H1 (cell line): ENCODE data around the gene MRPS34. TPM values are rescaled to one million over a fixed set of nuclear protein-coding genes. Genes with fewer than 3 reads are reported as not detected.

Source experiments
- CTCF ChIA-PET: fragments of 300-600 bp; sonication (Branson Sonifier 250); formaldehyde crosslinking; loops from one replicate; lab custom pipeline; 2021; ENCODE audit not compliant: partially characterized antibody; lab: Charles Lee
- POLR2A ChIA-PET: fragments of 300-600 bp; sonication (Branson Sonifier 250); formaldehyde crosslinking; loops from one replicate; lab custom pipeline; 2021; ENCODE audit warnings: inconsistent platforms; ENCODE audit not compliant: partially characterized antibody; lab: Charles Lee
- DNase-seq, 2 experiments: peaks; one replicate each; pipeline versions ENCODE4 v3.0.0 to v3.0.0-alpha.2; 2010 to 2022; ENCODE audit warnings: low spot score in 2 of 2, low read depth in 1 of 2, mixed read lengths in 1 of 2
- FAIRE-seq: peaks from 2 replicates; lab custom pipeline; 2011; peaks lifted over from hg19 to GRCh38; lab: Jason Lieb, UNC
- H2AFZ ChIP-seq: 2 replicates; pipeline ENCODE4 v1.8.1; 2012; ENCODE audit warnings: low read length, inconsistent platforms
- H2AK5ac ChIP-seq: 2 replicates; pipeline ENCODE4 v1.6.1; 2013; ENCODE audit warnings: low read depth, low read length
- H2BK120ac ChIP-seq: replicated peaks from 2 replicates; pipeline ENCODE3; 2013; ENCODE audit warnings: low read depth, low read length, inconsistent platforms
- H2BK12ac ChIP-seq: 2 replicates; pipeline ENCODE4 v1.6.1; 2013; ENCODE audit warnings: low read depth, low read length
- H2BK15ac ChIP-seq: 2 replicates; pipeline ENCODE4 v1.6.1; 2013; ENCODE audit warnings: low read length
- H2BK20ac ChIP-seq: 2 replicates; pipeline ENCODE4 v1.6.1; 2013; ENCODE audit warnings: low read length
- H2BK5ac ChIP-seq: 2 replicates; pipeline ENCODE4 v1.6.1; 2013; ENCODE audit warnings: low read depth, low read length
- H3K14ac ChIP-seq: 2 replicates; pipeline ENCODE4 v1.6.1; 2013; ENCODE audit warnings: inconsistent platforms; ENCODE audit not compliant: insufficient read length
- H3K18ac ChIP-seq: 2 replicates; pipeline ENCODE4 v1.6.1; 2013; ENCODE audit warnings: low read length; ENCODE audit errors: extremely low read depth
- H3K23ac ChIP-seq: 2 replicates; pipeline ENCODE4 v1.6.1; 2013; ENCODE audit warnings: inconsistent platforms; ENCODE audit not compliant: insufficient read length
- H3K23me2 ChIP-seq: 2 replicates; pipeline ENCODE4 v1.6.1; 2013; ENCODE audit warnings: low read depth, low read length
- H3K27ac ChIP-seq: 2 replicates; pipeline ENCODE4 v1.6.1; 2011; ENCODE audit warnings: low read depth, low read length, inconsistent platforms
- H3K27me3 ChIP-seq, 4 experiments: replicated peaks in 1 of 4; 1 replicate in 1 of 4; 2 replicates in 3 of 4; pipeline versions ENCODE4 v1.6.1 to v1.8.1; 2011 to 2013; ENCODE audit warnings: low read length in 3 of 4, mild to moderate bottlenecking in 3 of 4, inconsistent platforms in 2 of 4, mixed read lengths in 2 of 4, moderate library complexity in 1 of 4; ENCODE audit not compliant: control insufficient read depth in 3 of 4, insufficient read depth in 3 of 4; ENCODE audit errors: extremely low read depth in 1 of 4
- H3K36me3 ChIP-seq, 4 experiments: 2 replicates each; pipeline versions ENCODE4 v1.6.1 to v1.8.1; 2011 to 2013; ENCODE audit warnings: mild to moderate bottlenecking in 4 of 4, low read length in 3 of 4, moderate library complexity in 2 of 4, control low read depth in 1 of 4, inconsistent platforms in 1 of 4; ENCODE audit not compliant: insufficient read depth in 4 of 4, control insufficient read depth in 2 of 4
- H3K4ac ChIP-seq: replicated peaks from 2 replicates; pipeline ENCODE3; 2013; ENCODE audit warnings: low read length, low read depth, mixed read lengths, inconsistent platforms; ENCODE audit not compliant: insufficient read length
- H3K4me1 ChIP-seq, 4 experiments: replicated peaks in 1 of 4; 1 replicate in 1 of 4; 2 replicates in 3 of 4; pipeline versions ENCODE4 v1.6.1 to v1.8.1; 2011 to 2013; ENCODE audit warnings: low read length in 3 of 4, inconsistent platforms in 2 of 4, mixed read lengths in 1 of 4; ENCODE audit not compliant: insufficient read depth in 4 of 4, control insufficient read depth in 3 of 4
- H3K4me2 ChIP-seq, 2 experiments: 2 replicates each; pipeline versions ENCODE4 v1.6.1 to v1.8.1; 2011 to 2013; ENCODE audit warnings: low read depth in 2 of 2, low read length in 2 of 2, control low read depth in 1 of 2, inconsistent platforms in 1 of 2, mild to moderate bottlenecking in 1 of 2; ENCODE audit not compliant: insufficient read depth in 1 of 2
- H3K4me3 ChIP-seq, 4 experiments: fragments of 200-600, 300-600 bp in 1 of 4; sonication (generic), shearing (Covaris generic), sonication (Bioruptor Twin) in 1 of 4; 2 replicates each; pipeline versions ENCODE4 v1.5.1 to v1.8.1; 2011 to 2016; ENCODE audit warnings: low read length in 4 of 4, low read depth in 3 of 4, control low read depth in 2 of 4, inconsistent platforms in 2 of 4, mild to moderate bottlenecking in 2 of 4, mixed read lengths in 1 of 4, moderate library complexity in 1 of 4; ENCODE audit not compliant: insufficient read depth in 2 of 4; ENCODE audit errors: extremely low read depth in 1 of 4
- H3K56ac ChIP-seq: replicated peaks from 2 replicates; pipeline ENCODE3; 2013; ENCODE audit warnings: low read depth, mild to moderate bottlenecking, mixed read lengths, low read length, inconsistent platforms; ENCODE audit not compliant: insufficient read length
- H3K79me1 ChIP-seq: 2 replicates; pipeline ENCODE4 v1.6.1; 2013; ENCODE audit warnings: low read depth, low read length, control low read depth
- H3K79me2 ChIP-seq, 2 experiments: 2 replicates each; pipeline versions ENCODE4 v1.6.1 to v1.8.1; 2012 to 2013; ENCODE audit warnings: low read length in 2 of 2, mild to moderate bottlenecking in 2 of 2, inconsistent platforms in 1 of 2; ENCODE audit not compliant: insufficient read depth in 2 of 2, control insufficient read depth in 1 of 2
- H3K9ac ChIP-seq, 4 experiments: replicated peaks in 1 of 4; 1 replicate in 1 of 4; 2 replicates in 3 of 4; pipeline versions ENCODE4 v1.6.1 to v1.8.1; 2011 to 2013; ENCODE audit warnings: low read depth in 3 of 4, low read length in 3 of 4, control low read depth in 2 of 4, mild to moderate bottlenecking in 2 of 4, moderate library complexity in 2 of 4, inconsistent platforms in 1 of 4; ENCODE audit errors: extremely low read depth in 1 of 4
- H3K9me3 ChIP-seq, 2 experiments: 2 replicates each; pipeline versions ENCODE4 v1.6.1 to v1.8.1; 2012 to 2013; ENCODE audit warnings: mild to moderate bottlenecking in 2 of 2, moderate library complexity in 2 of 2, control low read depth in 1 of 2, inconsistent platforms in 1 of 2, low read depth in 1 of 2, low read length in 1 of 2, mixed read lengths in 1 of 2; ENCODE audit not compliant: insufficient read depth in 2 of 2
- H4K20me1 ChIP-seq, 2 experiments: replicated peaks in 1 of 2; 2 replicates each; pipeline versions ENCODE3 to v1.8.1; 2011 to 2013; ENCODE audit warnings: inconsistent platforms in 2 of 2, low read length in 2 of 2, mild to moderate bottlenecking in 1 of 2; ENCODE audit not compliant: insufficient read depth in 2 of 2, control insufficient read depth in 1 of 2
- H4K5ac ChIP-seq: 2 replicates; pipeline ENCODE4 v1.6.1; 2013; ENCODE audit warnings: low read length, low read depth, mixed read lengths, inconsistent platforms; ENCODE audit not compliant: insufficient read length
- H4K8ac ChIP-seq: 2 replicates; pipeline ENCODE4 v1.8.0; 2013; ENCODE audit warnings: mild to moderate bottlenecking, moderate library complexity, low read length, inconsistent platforms; ENCODE audit not compliant: insufficient read depth; ENCODE audit errors: extremely low read depth
- H4K91ac ChIP-seq: replicated peaks from 2 replicates; pipeline ENCODE3; 2013; ENCODE audit warnings: low read length, mixed read lengths, inconsistent platforms; ENCODE audit not compliant: insufficient read length
- POLR2AphosphoS5 ChIP-seq: IDR thresholded peaks from 2 replicates; pipeline ENCODE4 v1.6.1; 2011; ENCODE audit warnings: low read depth, low read length
- WGBS, 2 experiments: shearing (Covaris generic) in 1 of 2; methylation state at CpG; one replicate each; pipeline versions ENCODE4 v1.1.6 to v1.1.7; 2013 to 2015; ENCODE audit warnings: low lambda C conversion rate in 2 of 2, mixed read lengths in 2 of 2, inconsistent platforms in 1 of 2, low coverage in 1 of 2, missing lambda C conversion rate in 1 of 2; ENCODE audit not compliant: insufficient replicate concordance in 2 of 2, insufficient coverage in 1 of 2, insufficient read length in 1 of 2; ENCODE audit errors: extremely low coverage in 1 of 2, missing lambda C conversion rate in 1 of 2; 5-methylcytosine and 5-hydroxymethylcytosine counted together
- polyA plus RNA-seq, 7 experiments: library from polyadenylated mRNA; depleted of rRNA in 3 of 7; stranded (reverse) in 5 of 7; unstranded in 2 of 7; fragments of >200 nt in 5 of 7; fragments of 200-250 nt in 2 of 7; gene quantifications; 1 replicate in 5 of 7; 2 replicates in 1 of 7; 4 replicates in 1 of 7; pipeline versions ENCODE4 v1.2.1 to v1.2.3, GENCODE V29; 2011 to 2013; ENCODE audit warnings: missing spikeins in 2 of 7, mixed read lengths in 2 of 7
- total RNA-seq: library from RNA; stranded (reverse); fragmentation: NEBNext Ultra II Directional; extraction: Animal tissue kit (Norgen Biotek cat#: 25700); gene quantifications from 2 replicates; pipeline ENCODE4 v1.2.1, GENCODE V29; 2021

The MRPS34 gene
- total and polyA plus RNA-seq, 2 of the 8 experiments (the other 6 are each of a cell fraction or from before 2014, with no cell fraction given): 168 to 252 TPM

GRCh38 chr16:1765826-1766225 is 7.1 kb downstream of the MRPS34 start:
- ChIA-PET POLR2A (interaction anchor here (1.3 to 13.5 kb wide), 2 partner anchors 14 to 88 kb away, joined by 3 to 246 read pairs; partner anchors contain the start of genes JPT2, NUBP2 and SPSB3), CTCF (interaction anchor here (1.3 to 3.1 kb wide), 2 partner anchors 8 to 25 kb away, joined by 3 to 13 read pairs; partner anchors contain the start of genes EME2 and MRPS34)
- H3K79me1 ChIP-seq: no peaks in the 10 kb centered on the region
- H3K9ac ChIP-seq: no peak overlapping the region
- no peak overlapping the region for H4K91ac ChIP-seq
- no peak overlapping the region for H3K4me2 ChIP-seq
- H4K20me1 ChIP-seq: peaks cover 1 to 13% of the 10 kb centered on the region in 2 experiments
- H3K79me2 ChIP-seq: no peaks in the 10 kb centered on the region; a peak in 1 of 4 replicates
- H3K4ac ChIP-seq: no peak overlapping the region
- no peak overlapping the region for H2BK120ac ChIP-seq
- FAIRE-seq (no peak), DNase-seq (no peak)
- no peak overlapping the region for H3K27ac ChIP-seq
- no peak overlapping the region for H2BK5ac ChIP-seq
- no peak overlapping the region for H4K8ac ChIP-seq
- no peak overlapping the region for H2BK12ac ChIP-seq
- no peak overlapping the region for H3K56ac ChIP-seq
- no peak overlapping the region for H2AFZ ChIP-seq
- no peak overlapping the region for H2BK15ac ChIP-seq
- no peak overlapping the region for H2AK5ac ChIP-seq
- no peak for TF ChIP-seq POLR2AphosphoS5
- H2BK20ac ChIP-seq: no peak overlapping the region
- H3K4me1 ChIP-seq: peaks cover 0 to 21% (median 12%) of the 10 kb centered on the region in 4 experiments; a peak in 5 of 7 replicates
- H3K18ac ChIP-seq: no peak overlapping the region
- no peak overlapping the region for H3K14ac ChIP-seq
- no peak overlapping the region for H3K23ac ChIP-seq
- H3K27me3 ChIP-seq: no peaks in the 10 kb centered on the region; a peak in 1 of 7 replicates
- peaks cover 6% of the 10 kb centered on the region; the same call in 1 of the 2 replicates for H3K23me2 ChIP-seq
- no peak overlapping the region for H4K5ac ChIP-seq
- no peaks in the 10 kb centered on the region; a peak in 1 of 4 replicates for H3K9me3 ChIP-seq
- WGBS, 2 experiments: 92% methylated on average over 20 of the region's 22 CpGs; no CpG with 5 or more reads in 1 of the 2 experiments
- H3K36me3 ChIP-seq: peaks cover 3 to 37% (median 7%) of the 10 kb centered on the region in 4 experiments; a peak in 4 of 8 replicates
- no peak overlapping the region for H3K4me3 ChIP-seq
